Right renal cortex interstitium (tissue), 3 donors: ENCODE data around the gene GRHL3. TPM values are rescaled to one million over a fixed set of nuclear protein-coding genes. Genes with fewer than 3 reads are reported as not detected.

Experiments
- DNase-seq, 3 donors: peaks; one replicate each; pipeline ENCODE4 v3.0.0-alpha.2; 2013; ENCODE audit warnings: low read depth in 3 of 3, low spot score in 2 of 3
- polyA plus RNA-seq, 3 donors: library from polyadenylated mRNA; unstranded; fragments of 120-200 nt; gene quantifications; one replicate each; pipeline ENCODE4 v1.2.1, GENCODE V29; 2013; ENCODE audit not compliant: insufficient read length in 3 of 3

GRHL3 gene
- polyA plus RNA-seq, 3 donors: 0.98 to 5.6 (median 3.6) TPM

DNA sequence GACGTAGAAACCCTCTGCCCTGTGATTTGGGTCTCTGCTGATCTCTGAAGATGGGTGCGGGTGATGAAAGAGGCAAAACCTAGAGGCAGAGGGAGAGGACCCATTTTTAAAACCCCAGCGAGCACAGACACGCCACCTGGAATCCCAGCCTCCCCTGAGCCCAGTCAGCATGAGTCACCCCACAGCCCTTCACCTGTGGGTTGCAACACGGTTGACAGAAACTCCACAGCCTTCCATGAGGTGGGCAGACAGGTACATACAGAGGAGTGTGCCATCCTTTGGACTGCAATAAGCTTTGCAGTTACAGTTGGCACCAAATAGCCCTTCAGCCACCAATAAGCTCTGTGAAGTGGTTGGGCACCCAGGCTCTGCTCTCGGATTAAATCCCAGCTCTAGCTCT, 2.1 kb upstream of the GRHL3 start:
- no peak for DNase-seq

DNA sequence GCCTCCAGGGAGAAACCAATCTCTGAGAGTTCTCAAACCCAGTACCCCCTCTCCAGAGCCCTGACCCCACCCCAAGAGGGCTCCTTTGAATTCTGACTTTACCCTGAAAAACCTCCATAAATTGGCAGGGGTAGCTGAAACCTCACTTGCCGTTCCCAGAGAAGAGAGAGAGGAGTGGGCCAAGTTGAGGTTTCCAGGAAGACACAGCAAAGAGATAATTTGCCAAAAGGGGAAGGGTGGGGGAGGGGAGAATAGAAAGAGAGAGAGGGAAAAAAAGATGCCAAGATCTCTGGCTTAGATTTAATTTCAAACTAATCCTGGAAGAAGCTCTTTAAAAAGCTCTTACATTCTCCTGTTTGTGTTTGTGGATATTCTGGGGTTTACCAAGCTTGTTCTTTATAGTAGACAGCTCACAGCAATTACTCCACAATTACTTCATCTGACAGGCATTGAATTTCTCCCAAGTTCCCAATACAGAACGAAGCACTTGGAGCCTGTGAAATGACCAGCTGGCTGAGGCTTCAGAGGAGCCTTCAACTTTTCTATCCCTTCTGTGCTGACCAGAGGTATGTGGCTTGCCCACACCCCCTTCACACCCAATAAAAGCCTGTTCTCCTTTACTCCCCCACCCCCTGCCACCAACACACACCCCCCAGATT, 1.1 kb upstream of the GRHL3 start:
- no peak for DNase-seq

DNA sequence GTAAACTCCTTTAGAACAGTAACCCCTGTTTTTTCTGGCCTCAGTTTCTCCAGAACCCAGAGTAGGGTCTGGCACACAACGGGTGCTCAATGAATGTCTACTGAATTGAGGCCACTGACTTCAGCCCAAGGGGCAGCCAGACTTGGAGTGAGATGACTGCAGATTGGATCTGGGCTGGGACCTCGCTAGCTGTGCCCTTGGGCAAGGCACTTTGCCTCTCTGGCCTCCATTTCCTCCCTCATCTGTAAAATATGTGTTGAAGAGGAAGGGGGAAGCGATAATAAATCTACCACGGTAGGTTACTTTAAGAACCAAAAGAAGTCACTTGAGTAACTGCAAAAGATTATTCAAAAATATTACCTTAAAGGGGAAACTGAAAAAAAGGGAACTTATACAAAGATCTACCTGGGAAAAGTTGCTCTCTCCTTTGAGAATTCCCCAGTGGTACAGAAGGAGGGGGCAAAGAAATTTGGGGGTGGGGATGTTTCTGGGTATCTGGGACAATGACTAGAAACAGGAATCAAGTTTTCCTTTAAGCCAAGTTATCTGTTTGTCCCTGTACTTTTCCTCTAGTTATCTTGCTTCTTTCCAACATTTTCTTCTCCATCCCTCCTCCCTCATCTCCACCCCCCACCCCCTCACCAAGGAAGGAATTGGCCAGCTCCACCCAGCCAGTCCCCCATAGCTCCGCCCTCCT, 394 bp upstream of the GRHL3 start:
- no peak for DNase-seq

DNA sequence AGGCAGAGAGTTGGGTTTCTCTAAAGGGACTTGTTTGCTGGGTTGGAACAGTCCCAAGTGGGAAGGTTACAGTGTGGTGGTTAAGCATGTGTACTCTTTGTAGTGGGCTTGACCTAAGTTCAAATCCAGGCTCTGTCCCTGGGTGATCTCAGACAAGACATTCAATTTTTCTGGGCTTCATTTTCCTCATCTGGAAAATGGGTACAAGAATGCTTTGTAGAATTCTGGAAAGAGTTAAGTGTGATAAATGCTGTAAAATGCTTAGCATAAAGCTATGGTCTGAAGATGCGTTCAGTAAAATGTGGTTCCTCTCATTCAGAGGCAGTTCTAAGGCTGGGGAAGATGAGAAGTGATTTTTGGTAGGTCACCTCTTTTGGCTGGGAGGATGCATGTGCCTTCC, 805 bp downstream of the GRHL3 start:
- no peak for DNase-seq

DNA sequence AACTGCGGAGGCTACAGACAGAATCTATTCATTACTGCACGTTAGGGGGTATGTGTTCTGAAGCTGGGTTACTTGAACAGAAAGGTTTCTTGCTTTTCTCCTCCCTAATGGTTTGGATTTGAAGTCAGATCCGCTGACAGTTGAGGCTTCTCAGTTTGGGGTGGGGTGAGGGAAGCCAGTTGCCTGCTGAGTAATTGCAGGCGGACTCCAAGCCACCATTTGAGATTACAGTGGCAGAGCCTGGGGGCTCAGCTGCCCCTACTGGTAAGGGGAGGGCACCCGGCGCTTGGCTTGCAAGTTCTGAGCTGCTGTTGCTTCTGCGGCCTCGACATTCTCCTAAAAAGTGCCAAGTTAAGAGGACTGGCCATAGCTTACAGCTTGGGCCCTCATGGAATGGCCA, 2.0 kb downstream of the GRHL3 start:
- no peak for DNase-seq

DNA sequence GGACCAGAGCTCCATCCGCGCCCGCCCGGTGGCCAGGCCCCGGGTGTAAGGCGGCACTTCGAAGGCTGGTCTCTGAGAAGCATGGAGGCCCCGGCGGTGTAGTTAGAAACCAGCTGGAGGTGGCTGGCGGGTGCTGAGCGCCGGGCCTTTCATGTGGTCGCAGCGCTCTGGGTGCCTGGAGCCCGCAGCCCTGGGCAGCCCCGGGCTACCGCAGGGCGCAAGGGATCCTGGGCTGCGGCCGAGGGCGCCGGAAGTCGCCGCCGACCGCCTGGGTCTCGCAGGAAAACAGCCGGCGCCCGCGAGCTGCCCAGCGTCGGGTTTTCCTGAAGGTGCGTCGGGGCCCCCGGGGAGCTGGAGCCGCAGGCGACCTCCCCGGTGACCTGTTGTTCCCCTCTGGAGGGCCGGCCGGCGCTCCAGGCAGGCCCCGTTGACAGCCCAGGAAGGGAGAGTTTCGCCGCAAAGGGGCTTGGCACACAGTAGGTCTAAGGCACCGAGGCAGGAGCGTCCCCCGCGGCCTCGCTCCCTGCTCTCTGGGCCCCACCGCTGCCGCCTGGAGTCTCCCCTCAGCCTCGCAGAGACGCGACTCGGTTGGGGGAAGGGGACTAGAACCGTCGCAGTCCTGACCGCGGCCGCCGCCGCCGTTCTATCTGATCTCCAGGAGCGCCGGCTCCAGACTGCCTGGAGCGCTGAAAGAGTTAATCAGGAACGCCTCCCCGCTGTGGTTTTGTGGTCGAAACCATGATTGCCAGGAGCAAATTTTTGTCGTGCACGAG, 2.7 kb downstream of the GRHL3 start:
- peak in 1 of 3 donors; percentile 36 for DNase-seq

DNA sequence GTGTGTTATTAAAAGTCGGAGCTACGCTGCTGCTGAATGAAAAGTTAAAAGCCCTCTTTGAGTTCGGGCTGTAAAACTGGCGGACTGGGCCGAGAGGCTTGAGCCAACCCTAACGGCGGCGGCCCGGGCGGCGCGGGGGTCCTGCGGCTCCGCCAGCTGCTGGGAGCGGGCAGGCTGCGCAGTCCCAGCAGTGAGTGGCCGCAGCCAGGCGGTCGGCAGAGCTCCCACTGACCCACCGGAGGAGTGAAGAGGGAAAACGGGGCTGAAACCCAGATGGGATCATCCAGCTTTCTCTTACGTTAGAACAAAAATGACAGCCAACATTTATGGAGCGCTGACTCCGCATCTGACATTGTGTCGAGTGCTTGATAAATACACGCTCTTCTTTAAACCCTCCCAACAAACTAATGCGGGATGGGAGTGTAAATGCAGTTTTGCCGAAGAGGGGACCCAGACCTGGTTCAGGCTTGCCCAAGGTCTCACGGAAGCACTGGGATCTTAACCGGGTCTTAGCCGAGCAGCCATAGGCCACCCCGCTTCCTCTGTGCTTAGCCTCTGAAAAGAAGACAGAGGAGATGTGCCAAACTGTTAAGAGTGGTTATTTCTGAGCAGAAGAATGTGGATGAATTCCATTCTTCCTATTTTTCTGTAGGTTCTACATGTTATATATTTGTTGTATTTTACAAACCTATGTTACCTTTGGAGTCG, 3.5 kb downstream of the GRHL3 start:
- DNase-seq: no peak

DNA sequence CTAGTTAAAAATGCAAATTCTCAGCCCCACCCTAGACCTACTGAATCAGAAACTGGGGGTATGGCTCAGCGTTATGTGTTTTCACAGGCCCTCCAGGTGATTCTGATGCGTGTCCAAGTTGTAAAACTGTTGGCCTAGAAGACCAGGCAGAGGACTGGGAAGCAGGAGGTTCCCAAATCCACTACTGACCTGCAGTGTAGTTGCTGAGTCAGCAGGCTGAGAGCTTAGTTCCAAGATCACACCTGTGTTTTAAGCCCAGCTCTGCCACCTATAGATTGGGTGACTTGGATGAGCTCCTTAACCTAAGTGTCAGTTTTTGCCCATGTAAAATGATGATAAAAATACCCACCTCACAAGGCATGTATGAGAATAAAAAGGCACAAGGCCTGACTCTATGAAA, 4.1 kb downstream of the GRHL3 start:
- DNase-seq: no peak

DNA sequence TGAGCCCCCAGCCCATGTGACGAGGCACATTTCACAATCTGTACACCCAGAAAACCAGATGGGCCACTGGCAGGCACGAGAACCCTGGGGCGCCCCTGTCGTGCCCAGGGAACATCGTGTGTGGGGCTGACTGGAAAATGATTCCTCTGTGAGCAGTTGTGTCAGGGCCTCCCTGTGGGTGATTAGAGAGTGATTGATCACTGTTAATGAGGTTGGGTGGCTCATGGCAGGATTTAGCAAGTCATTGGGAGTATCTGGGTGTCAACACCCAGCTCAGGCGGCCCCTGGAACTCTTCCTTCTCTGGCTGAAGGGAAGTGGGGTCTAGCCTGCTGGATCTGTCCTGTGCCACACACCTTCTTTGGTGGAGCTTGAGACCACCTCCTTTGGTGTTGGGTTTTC, 5.7 kb downstream of the GRHL3 start:
- no peak for DNase-seq

DNA sequence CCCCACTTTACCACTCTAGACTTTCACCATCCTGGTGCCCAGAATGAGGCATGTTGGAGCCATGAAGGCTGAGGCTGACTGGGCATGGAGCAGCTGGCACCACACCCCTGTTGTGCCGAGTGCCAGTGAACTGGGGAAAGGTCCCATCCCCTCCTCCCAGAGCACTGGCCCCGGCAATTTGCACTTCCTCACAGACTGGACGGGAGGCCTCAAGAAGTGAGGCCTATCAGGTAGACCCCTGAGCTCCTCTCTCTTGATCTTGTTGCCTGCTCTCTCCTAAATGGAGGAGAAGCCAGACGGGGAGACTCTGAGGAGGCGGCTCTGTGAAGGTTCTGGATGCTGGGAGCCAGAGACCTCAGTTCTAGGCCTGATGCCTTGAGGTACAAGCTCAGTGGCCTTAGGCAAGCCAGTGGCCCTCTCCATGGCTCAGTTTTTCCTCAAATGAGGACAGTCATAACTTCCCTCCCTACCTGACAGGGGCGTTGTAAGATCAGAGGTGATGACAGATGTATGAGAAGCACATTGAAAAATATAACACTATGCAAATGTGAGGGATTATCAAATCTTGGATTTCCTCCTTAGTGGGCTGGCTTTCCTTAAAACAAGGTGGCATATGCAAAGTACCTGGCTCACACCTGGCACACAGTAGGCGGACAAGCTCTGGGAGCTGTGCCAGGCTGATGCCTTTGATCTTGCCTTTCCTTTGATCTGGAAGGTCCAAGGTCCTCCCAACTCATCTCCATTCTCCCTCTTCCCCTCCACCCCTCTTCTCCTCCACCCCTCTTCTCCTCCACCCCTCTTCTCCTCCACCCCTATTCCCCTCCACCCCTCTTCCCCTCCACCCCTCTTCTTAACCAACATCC, 6.7 kb downstream of the GRHL3 start:
- DNase-seq: no peak

DNA sequence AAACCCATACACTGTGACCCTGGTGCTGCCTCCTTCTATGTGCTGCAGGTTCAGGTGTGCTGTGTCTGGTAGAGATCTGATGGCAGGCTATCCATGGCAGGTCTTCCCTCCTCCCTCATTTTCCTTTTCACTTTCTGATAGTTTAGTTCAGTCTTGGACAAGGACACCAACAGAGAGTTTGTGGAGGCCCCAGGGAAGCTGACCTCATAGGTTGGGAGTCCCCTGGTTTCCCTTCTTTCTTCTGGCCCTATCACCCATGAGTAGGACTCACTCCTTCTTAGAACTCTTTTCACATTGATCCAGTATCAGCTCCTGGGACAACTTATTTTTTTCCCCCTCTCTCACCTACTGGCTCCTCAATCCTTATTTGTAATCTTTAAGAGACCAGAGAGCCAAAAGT, 8.3 kb downstream of the GRHL3 start:
- DNase-seq: no peak

DNA sequence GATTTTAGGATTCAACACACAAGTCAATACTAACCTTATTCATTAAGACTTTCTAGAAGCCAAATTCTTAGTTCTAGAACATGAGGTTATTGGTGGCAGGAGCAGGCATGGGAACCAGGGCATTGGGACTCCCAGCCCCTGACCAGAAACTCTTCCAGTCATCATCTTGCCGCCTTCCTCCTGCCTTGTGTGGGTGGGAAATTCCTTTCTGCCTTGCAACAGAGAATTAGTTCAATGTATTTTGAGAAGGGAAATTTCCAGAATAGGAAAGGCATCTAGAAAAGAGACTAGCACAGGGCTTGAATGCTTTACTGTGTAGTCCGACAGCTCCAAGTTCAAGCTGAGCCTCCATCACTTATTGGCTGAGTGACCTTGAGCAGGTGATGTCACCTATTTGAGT, 8.7 kb downstream of the GRHL3 start:
- DNase-seq: no peak

DNA sequence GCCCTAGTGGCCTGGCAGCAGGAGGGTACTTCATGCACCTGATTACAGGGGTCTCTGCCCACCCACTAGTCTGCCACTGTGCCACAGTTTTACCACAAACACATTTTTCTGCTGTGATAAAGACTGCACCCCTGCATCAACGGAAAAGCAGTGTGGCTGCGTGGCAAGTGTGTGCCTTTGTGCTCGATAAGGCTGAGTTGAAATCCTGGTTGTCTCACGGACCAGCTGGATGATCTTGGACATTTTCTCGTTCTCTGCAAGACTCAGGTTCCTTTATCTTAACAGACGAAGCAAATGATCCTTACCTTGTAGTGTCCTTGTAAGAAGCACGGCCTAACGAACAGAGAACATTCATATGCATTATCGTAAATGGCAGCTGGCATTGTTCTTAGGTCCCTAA, 10.2 kb downstream of the GRHL3 start:
- no peak for DNase-seq

DNA sequence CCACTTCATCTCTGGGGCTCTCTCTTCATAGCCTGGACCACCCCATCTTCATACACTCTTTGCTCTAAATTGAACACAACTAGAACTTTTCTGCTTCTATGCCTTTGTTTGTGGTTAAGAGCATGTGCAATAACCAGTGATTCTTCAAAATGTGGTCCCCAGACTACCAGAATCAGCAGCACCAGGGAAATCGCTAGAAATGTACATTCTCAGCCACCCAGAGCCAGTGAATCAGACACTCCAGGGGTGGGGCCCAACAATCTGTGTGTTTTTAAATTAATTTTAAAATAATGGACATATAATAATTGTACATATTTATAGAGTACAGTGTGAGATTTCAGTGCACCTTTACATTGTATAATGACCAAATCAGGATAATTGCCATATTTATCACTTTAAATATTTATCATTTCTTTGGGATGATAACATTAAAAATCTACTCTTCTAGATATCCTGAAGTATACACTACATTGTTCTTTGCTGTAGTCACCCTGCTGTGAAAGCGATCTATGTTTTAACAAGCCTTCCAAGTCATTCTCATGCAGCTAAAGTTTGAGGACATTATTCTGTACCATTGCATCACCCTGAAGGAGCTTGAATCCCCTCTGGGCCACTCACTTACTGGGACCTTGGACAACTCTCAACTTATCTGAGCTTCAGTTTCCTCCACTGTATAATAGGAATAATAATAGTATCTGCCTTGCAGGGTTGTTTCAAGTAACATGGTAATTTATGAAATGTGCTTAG, 10.8 kb downstream of the GRHL3 start:
- no peak for DNase-seq

DNA sequence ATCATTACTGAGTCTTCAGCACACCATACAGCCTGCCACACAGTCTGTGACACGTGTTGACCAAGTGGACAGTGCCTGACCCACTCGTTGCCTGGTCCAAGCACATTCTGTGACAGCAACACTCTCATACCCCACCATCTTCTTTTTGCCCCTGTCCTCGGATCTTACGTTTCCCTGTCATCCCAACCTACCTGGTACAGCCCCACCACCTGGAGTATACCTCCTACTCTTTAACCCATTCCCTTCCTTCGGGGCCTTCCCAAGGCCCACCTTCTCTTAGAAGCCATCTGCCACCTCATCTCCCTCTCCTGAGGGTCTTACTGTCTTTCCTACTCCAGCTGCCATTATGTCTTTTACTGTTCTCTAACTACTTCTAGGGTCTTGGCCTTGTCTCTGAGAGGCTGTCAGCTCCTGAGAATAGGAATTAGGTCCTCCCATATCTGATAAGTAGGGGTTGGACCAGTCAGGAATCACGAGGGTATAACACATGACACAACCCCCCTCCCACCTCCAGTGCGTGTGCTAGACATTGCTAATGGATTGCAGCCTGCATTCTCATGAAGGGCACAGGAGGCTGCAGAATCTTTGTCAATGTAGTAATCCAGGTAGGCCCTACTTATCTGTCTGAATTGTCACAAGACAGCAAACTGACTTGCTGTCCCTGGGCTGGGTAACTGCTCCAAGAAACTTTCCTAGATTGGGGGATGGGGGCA, 13.0 kb downstream of the GRHL3 start:
- no peak for DNase-seq

DNA sequence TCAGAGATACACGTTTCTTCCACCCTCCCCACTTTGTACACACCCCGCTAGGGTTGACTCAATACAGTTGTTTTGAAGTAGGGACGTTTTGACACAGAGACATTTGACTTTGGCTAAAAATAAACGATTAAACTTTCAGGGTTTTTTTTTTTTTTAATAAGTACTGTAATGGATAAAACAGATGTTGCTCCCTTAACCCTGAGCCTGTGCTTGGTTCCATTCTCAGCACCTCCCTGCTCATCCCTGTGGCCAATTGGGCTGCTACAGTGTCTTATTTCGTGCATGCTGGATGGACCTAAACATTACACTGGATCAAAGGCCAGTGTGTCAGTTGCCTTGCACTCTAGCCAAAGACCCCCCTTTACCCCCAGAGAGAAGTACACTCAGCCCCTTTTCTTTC, 16.9 kb downstream of the GRHL3 start:
- no peak for DNase-seq

DNA sequence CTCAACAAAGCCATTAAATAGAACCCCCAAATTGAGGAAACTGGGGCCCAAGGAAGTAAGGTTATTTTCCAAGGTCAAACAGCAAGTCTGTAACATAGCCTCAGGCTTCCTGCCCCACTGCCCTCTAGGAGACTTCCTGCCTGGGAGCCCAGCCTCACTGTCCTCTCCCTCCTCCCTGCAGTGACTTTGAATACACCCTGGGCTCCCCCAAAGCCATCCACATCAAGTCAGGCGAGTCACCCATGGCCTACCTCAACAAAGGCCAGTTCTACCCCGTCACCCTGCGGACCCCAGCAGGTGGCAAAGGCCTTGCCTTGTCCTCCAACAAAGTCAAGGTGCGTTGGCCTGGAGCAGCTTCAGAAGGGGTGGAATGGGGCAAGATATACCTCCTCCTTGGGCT, 18.3 kb downstream of the GRHL3 start:
- no peak for DNase-seq

DNA sequence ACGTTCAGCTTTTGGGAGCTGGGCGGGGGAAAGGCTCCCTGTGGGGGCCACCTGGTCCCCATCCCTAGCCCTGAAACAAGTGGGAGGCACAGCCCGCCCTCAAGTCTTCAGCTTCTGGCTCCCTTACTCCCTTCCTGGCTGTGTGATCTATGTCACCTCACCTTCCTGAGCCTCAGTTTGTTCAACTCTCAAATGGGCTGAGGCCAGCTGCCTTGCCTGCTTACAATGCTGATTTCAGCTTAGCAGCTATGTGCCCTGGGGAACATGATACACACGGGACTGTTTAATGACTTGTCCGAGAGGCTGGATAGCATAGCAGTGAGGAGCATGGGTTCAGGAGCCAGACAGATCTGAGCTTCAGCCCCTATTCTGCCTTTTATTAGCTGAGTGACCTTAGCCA, 19.3 kb downstream of the GRHL3 start:
- no peak for DNase-seq

DNA sequence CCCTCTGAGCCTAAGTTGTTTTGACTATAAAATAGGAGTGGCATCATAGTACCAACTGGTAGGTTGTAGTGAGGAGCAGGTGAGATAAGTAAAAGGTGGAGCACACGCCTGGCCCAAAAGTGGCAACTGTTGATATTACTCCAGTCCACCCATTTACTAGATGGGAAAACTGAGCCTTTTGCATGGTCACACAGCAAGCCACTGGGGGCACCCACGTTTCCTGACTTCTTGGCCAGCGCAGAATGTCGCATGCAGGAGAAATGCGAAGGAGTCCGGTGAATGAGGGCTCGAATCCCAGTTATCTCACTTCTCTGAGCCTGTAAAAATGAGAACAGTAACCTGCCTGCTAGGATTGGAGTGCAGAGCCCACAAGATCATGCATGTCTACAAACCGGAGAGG, 20.8 kb downstream of the GRHL3 start:
- no peak for DNase-seq
